ENCODE data around the gene PRSS48. TPM values are rescaled to one million over a fixed set of nuclear protein-coding genes. Genes with fewer than 3 reads are reported as not detected.

Gene PRSS48
- total RNA-seq, 1 donor from 2014 or later = not detected

DNA sequence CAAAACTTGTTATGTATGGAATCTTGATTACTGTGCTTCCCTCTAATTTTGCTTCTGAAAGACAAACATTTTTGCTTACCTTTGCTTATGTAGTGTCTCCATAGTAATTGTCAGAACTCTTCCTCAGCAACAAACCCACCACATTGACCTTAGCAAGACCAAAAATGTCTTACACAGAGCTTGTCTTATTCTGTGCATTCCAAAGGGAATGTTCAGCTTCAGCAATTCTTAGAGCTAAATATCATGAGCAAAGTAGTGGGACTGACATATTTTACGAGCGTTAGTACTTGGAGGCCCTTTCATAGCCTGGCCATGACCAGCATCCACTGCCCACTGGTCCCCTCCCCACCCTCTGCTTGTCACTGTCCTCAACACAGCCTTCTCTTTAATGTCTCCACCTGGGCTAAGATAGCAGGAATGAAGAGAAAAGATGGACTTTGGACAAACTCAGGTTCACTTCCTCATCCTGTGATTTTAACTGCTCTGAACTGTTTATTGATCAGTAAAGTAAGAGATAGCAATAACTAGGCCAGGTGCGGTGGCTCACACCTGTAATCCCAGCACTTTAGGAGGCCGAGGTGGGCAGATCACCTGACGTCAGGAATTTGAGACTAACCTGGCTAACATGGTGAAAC is 63.9 kb downstream of the PRSS48 start:
- Mint-ChIP-seq H3K36me3 (no peaks in the 10 kb centered on the region), H3K4me1 (peaks cover under 1% of the 10 kb centered on the region), H3K9me3 (peaks cover 8% of the 10 kb centered on the region), H3K27me3 (ENCODE audit: low read depth) (no peaks in the 10 kb centered on the region), H3K4me3 (no peak overlapping the region), H3K27ac (no peak overlapping the region)
- DNase-seq (ENCODE audit: low spot score in 2 of 2, unreplicated experiment in 2 of 2) = no peak
- TF ChIP-seq, protein P1, sequence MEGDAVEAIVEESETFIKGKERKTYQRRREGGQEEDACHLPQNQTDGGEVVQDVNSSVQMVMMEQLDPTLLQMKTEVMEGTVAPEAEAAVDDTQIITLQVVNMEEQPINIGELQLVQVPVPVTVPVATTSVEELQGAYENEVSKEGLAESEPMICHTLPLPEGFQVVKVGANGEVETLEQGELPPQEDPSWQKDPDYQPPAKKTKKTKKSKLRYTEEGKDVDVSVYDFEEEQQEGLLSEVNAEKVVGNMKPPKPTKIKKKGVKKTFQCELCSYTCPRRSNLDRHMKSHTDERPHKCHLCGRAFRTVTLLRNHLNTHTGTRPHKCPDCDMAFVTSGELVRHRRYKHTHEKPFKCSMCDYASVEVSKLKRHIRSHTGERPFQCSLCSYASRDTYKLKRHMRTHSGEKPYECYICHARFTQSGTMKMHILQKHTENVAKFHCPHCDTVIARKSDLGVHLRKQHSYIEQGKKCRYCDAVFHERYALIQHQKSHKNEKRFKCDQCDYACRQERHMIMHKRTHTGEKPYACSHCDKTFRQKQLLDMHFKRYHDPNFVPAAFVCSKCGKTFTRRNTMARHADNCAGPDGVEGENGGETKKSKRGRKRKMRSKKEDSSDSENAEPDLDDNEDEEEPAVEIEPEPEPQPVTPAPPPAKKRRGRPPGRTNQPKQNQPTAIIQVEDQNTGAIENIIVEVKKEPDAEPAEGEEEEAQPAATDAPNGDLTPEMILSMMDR (IDR thresholded peaks at IDR 0.05; ENCODE audit: unreplicated experiment) = no peak

Other genes starting within 250 kb of the PRSS48 start
- 2,201 to 2,319 TPM (median 2,287 TPM) in 3 replicates for gene RPS3A, start 177.5 kb upstream of the PRSS48 start, total RNA-seq
- 34.7 to 41.2 TPM (median 39.3 TPM) in 3 replicates for gene SH3D19, start 48.4 kb downstream of the PRSS48 start, total RNA-seq
- 13.9 to 16.8 TPM (median 14.0 TPM) in 3 replicates for gene FHIP1A, start 132.0 kb downstream of the PRSS48 start, total RNA-seq